ENCODE measurements around the gene KNCN. TPM values are rescaled to one million over a fixed set of nuclear protein-coding genes. Genes with fewer than 3 reads are reported as not detected.

KNCN gene
- total RNA-seq, 2 donors from 2014 or later = not detected

DNA sequence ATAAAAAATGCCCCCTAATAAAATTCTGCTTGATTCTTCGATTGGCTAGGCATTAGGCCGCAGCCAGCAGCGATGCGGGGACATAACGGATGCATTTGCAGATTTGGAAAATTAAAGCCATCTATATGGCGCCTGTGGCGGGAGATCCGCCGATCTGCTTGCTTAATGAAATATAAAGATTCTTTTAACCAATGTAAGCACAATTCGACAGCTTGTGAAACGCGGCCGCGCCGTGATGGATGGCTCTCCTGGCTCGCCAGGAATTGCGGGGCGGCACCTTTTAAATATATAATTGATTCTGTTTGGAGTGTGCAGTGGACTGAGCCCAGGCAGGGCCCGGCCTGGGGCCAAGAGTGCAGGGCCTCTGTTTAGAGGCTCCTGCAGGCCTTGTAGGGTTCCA is 53.8 kb downstream of the KNCN start:
- Histone ChIP-seq H3K4me1 (ENCODE audit: control insufficient read depth in 1 of 2, low read depth in 2 of 2) (no peaks in the 10 kb centered on the region), H3K27me3 (replicated peaks; ENCODE audit: insufficient read depth) (peaks cover 3% of the 10 kb centered on the region), H3K36me3 (no peaks in the 10 kb centered on the region), H3K4me3 (no peak overlapping the region), H3K27ac (no peak overlapping the region), H3K9me3 (no peaks in the 10 kb centered on the region)
- DNase-seq (ENCODE audit: low spot score) (no peak), ATAC-seq (ENCODE audit: insufficient number of reproducible peaks, low FRiP score, low read depth) (no peak)
- TF ChIP-seq CTCF (IDR thresholded peaks at IDR 0.05) = no peak

- Histone ChIP-seq H3K27ac (no peak overlapping the region), H3K36me3 (no peaks in the 10 kb centered on the region), H3K4me3 (no peak overlapping the region), H3K4me1 (ENCODE audit: control insufficient read depth in 1 of 2, low read depth in 2 of 2) (no peaks in the 10 kb centered on the region), H3K27me3 (replicated peaks; ENCODE audit: insufficient read depth) (peaks cover 3% of the 10 kb centered on the region), H3K9me3 (no peaks in the 10 kb centered on the region)
- no peak for DNase-seq (ENCODE audit: low spot score)
- TF ChIP-seq CTCF (IDR thresholded peaks at IDR 0.05) = no peak
- ATAC-seq (ENCODE audit: insufficient number of reproducible peaks, low FRiP score, low read depth) = no peak
Measured at GRCh38 chr1:46497020-46497419, 54.4 kb downstream of the KNCN start.

- TF ChIP-seq CTCF (IDR thresholded peaks at IDR 0.05) = no peak
- no peak for DNase-seq (ENCODE audit: low spot score)
- Histone ChIP-seq H3K4me3 (no peak overlapping the region), H3K27me3 (replicated peaks; ENCODE audit: insufficient read depth) (peaks cover 3% of the 10 kb centered on the region), H3K27ac (no peak overlapping the region), H3K9me3 (no peaks in the 10 kb centered on the region), H3K4me1 (ENCODE audit: control insufficient read depth in 1 of 2, low read depth in 2 of 2) (no peaks in the 10 kb centered on the region), H3K36me3 (no peaks in the 10 kb centered on the region)
- ATAC-seq (ENCODE audit: insufficient number of reproducible peaks, low FRiP score, low read depth) = no peak
Measured at GRCh38 chr1:46496505-46496904, 54.9 kb downstream of the KNCN start.

DNA sequence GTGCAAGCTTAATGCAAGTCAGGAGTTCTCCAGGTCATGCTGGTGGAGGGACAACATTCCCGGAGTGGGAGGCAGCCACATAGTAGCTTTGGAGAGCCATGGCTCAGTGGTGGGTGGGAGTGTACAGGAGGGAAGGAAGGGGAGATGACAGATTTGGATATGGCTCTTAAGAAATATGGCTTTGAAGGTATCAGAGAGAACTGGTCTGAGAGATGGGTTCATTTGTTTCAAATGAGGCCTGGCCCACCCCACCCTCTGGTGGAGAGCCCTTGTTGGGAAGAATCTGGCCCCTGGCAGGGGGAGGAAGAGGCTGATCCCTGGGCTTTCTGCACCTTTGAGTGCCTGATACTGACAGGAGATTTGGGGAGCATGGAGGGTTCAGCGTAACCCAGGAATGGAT is 55.7 kb downstream of the KNCN start:
- Histone ChIP-seq H3K4me1 (ENCODE audit: control insufficient read depth in 1 of 2, low read depth in 2 of 2) (peaks cover 0 to 7% of the 10 kb centered on the region in 2 donors), H3K27me3 (replicated peaks; ENCODE audit: insufficient read depth) (peaks cover 3% of the 10 kb centered on the region), H3K36me3 (no peaks in the 10 kb centered on the region), H3K4me3 (no peak overlapping the region), H3K9me3 (no peaks in the 10 kb centered on the region), H3K27ac (no peak overlapping the region)
- ATAC-seq (ENCODE audit: insufficient number of reproducible peaks, low FRiP score, low read depth) (no peak), DNase-seq (ENCODE audit: low spot score) (no peak)
- no peak for TF ChIP-seq CTCF (IDR thresholded peaks at IDR 0.05)

Other genes starting within 250 kb of the KNCN start
- gene LRRC41, start 248.0 kb downstream of the KNCN start, total RNA-seq = 10 to 100 TPM; 70.7 to 76.2 TPM
- 100 to 1,000 TPM; 144 to 237 TPM for gene UQCRH, start 247.9 kb downstream of the KNCN start, total RNA-seq
- gene NSUN4, start 210.8 kb downstream of the KNCN start, total RNA-seq = 10 to 100 TPM; 22.9 to 29.3 TPM
- 10 to 100 TPM; 14.1 to 21.9 TPM for gene FAAH, start 157.3 kb downstream of the KNCN start, total RNA-seq
- gene DMBX1, start 61.8 kb downstream of the KNCN start, total RNA-seq = not detected
- 100 to 1,000 TPM in 1 of 2 donors, 10 to 100 TPM in 1; 95.9 to 118 TPM for gene MKNK1, start 52.6 kb upstream of the KNCN start, total RNA-seq
- 10 to 100 TPM; 29.5 to 42.3 TPM for gene MOB3C, start 65.2 kb upstream of the KNCN start, total RNA-seq
- 10 to 100 TPM; 38.5 to 55.6 TPM for gene ATPAF1, start 116.7 kb upstream of the KNCN start, total RNA-seq
- gene TEX38, start 120.2 kb upstream of the KNCN start, total RNA-seq = not detected
- gene EFCAB14, start 167.5 kb upstream of the KNCN start, total RNA-seq = 100 to 1,000 TPM; 102 to 107 TPM
- 100 to 1,000 TPM in 1 of 2 donors, 10 to 100 TPM in 1; 57.9 to 117 TPM for gene CYP4B1, start 247.4 kb upstream of the KNCN start, total RNA-seq

Measured in thoracic aorta (tissue), 2 donors.